PC-3 (cell line): ENCODE data around the gene PABPC1L. TPM values are rescaled to one million over a fixed set of nuclear protein-coding genes. Genes with fewer than 3 reads are reported as not detected.

Experiments used
- ATAC-seq: fragments of 200-7000 bp; cut with Tn5 transposase; 2 replicates; pipeline ENCODE4 v1.9.1; 2020; ENCODE audit warnings: mild to moderate bottlenecking, moderate library complexity
- BruUV-seq: library from RNA; stranded (reverse); fragments of 400-500 nt; replicated peaks from 2 replicates; lab custom pipeline; 2021; lab: Mats Ljungman, UMichigan
- CTCF ChIA-PET: fragments of 300-600 bp; sonication (Branson Sonifier 250); formaldehyde crosslinking; loops from one replicate; lab custom pipeline; 2022; ENCODE audit warnings: antibody characterized with exemption; lab: Charles Lee
- POLR2A ChIA-PET: fragments of 300-600 bp; sonication (Branson Sonifier 250); formaldehyde crosslinking; loops from one replicate; lab custom pipeline; 2022; ENCODE audit warnings: antibody characterized with exemption; ENCODE audit not compliant: unreplicated experiment; lab: Charles Lee
- DNase-seq: peaks from one replicate; pipeline ENCODE4 v3.0.0-alpha.2; 2015
- H2AFZ ChIP-seq: fragments of 300-600 bp; sonication (generic); 2 replicates; pipeline ENCODE4 v1.6.0; 2016; ENCODE audit warnings: antibody characterized with exemption, low read length
- H3F3A ChIP-seq: fragments of 300-600 bp; sonication (generic); one replicate; pipeline ENCODE4 v1.6.0; 2017; ENCODE audit warnings: antibody characterized with exemption, low read length, control low read depth, mild to moderate bottlenecking; ENCODE audit not compliant: unreplicated experiment
- H3K27ac ChIP-seq: fragments of 300-600 bp; sonication (generic); 2 replicates; pipeline ENCODE4 v1.5.1; 2016; ENCODE audit warnings: mild to moderate bottlenecking, low read length
- H3K27me3 ChIP-seq: fragments of 300-600 bp; sonication (generic); 2 replicates; pipeline ENCODE4 v1.6.1; 2016; ENCODE audit warnings: low read length, mixed read lengths
- H3K36me3 ChIP-seq: fragments of 300-600 bp; sonication (generic); 2 replicates; pipeline ENCODE4 v1.6.1; 2016; ENCODE audit warnings: low read depth, mixed run types, low read length, mixed read lengths
- H3K4me1 ChIP-seq: fragments of 300-600 bp; sonication (generic); 2 replicates; pipeline ENCODE4 v1.5.1; 2016; ENCODE audit warnings: low read length; ENCODE audit not compliant: insufficient read depth
- H3K4me2 ChIP-seq: fragments of 300-600 bp; sonication (generic); 2 replicates; pipeline ENCODE4 v1.6.0; 2016; ENCODE audit warnings: low read length
- H3K4me3 ChIP-seq: fragments of 300-600 bp; sonication (generic); 2 replicates; pipeline ENCODE4 v1.5.1; 2016; ENCODE audit warnings: mild to moderate bottlenecking, low read length, mixed read lengths
- H3K79me2 ChIP-seq: fragments of 300-600 bp; sonication (generic); 2 replicates; pipeline ENCODE4 v1.6.1; 2017; ENCODE audit warnings: low read length, mixed read lengths
- H3K9ac ChIP-seq: fragments of 300-600 bp; sonication (generic); 2 replicates; pipeline ENCODE4 v1.6.0; 2016; ENCODE audit warnings: mild to moderate bottlenecking, low read length
- H3K9me2 ChIP-seq: fragments of 300-600 bp; sonication (generic); replicated peaks from 2 replicates; pipeline ENCODE4 v1.6.1; 2016; ENCODE audit warnings: mixed run types, low read length, mixed read lengths
- H3K9me3 ChIP-seq: fragments of 300-600 bp; sonication (generic); 2 replicates; pipeline ENCODE4 v1.6.1; 2016; ENCODE audit warnings: low read length, mixed read lengths
- H4K20me1 ChIP-seq: fragments of 300-600 bp; sonication (generic); 2 replicates; pipeline ENCODE4 v1.6.1; 2016; ENCODE audit warnings: low read length, mixed read lengths
- EZH2 ChIP-seq: fragments of 300-600 bp; sonication (generic); IDR thresholded peaks from one replicate; pipeline ENCODE4 v1.6.1; 2017; ENCODE audit warnings: antibody characterized with exemption, mild to moderate bottlenecking, low read length; ENCODE audit not compliant: unreplicated experiment
- EZH2phosphoT487 ChIP-seq: fragments of 300-600 bp; sonication (generic); IDR thresholded peaks from 2 replicates; pipeline ENCODE4 v1.6.1; 2018; ENCODE audit warnings: mild to moderate bottlenecking, antibody characterized with exemption, low read length, borderline replicate concordance
- intact Hi-C: fragments of 100-400 bp; cut with micrococcal nuclease; formaldehyde crosslinking; loops from 2 replicates; pipeline ENCODE4 v1.9.0; 2023
- total RNA-seq: library from RNA; depleted of rRNA; stranded (reverse); fragments of >200 nt; gene quantifications from 2 replicates; pipeline ENCODE4 v1.2.3, GENCODE V29; 2014
- TF ChIP-seq, protein P1 (sequence below): fragments of 300-600 bp; sonication (generic); conservative IDR thresholded peaks from 2 replicates; pipeline ENCODE4 v1.5.1; 2017; ENCODE audit warnings: antibody characterized with exemption, low read depth, mild to moderate bottlenecking, low read length

PABPC1L gene
- total RNA-seq, 1 experiment from 2014 or later = 32.0 TPM

DNA sequence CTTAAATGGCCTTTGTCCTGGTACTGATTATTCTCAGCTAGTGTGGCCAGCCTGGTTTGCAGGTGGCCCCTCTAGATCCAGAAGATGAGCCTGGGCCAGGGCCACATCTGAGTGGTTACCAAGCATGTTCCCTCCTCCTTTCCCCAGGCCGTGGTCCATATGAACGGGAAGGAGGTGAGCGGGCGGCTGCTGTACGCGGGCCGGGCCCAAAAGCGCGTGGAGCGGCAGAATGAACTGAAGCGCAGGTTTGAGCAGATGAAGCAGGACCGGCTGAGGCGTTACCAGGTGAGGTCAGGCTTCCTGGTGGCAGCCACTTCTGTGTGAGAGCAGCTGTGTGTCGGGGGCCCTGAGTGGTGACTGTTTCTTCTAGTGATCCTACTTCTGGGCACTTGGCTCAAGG lies 11.6 kb downstream of the PABPC1L start:
- no peaks in the 10 kb centered on the region for H4K20me1 ChIP-seq
- no peak overlapping the region for H3K9ac ChIP-seq
- TF ChIP-seq, protein P1, sequence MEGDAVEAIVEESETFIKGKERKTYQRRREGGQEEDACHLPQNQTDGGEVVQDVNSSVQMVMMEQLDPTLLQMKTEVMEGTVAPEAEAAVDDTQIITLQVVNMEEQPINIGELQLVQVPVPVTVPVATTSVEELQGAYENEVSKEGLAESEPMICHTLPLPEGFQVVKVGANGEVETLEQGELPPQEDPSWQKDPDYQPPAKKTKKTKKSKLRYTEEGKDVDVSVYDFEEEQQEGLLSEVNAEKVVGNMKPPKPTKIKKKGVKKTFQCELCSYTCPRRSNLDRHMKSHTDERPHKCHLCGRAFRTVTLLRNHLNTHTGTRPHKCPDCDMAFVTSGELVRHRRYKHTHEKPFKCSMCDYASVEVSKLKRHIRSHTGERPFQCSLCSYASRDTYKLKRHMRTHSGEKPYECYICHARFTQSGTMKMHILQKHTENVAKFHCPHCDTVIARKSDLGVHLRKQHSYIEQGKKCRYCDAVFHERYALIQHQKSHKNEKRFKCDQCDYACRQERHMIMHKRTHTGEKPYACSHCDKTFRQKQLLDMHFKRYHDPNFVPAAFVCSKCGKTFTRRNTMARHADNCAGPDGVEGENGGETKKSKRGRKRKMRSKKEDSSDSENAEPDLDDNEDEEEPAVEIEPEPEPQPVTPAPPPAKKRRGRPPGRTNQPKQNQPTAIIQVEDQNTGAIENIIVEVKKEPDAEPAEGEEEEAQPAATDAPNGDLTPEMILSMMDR = no peak
- TF ChIP-seq EZH2phosphoT487 (no peak), EZH2 (no peak)
- no peak overlapping the region for H2AFZ ChIP-seq
- H3K4me2 ChIP-seq = no peak overlapping the region
- H3K79me2 ChIP-seq = no peaks in the 10 kb centered on the region
- H3K36me3 ChIP-seq = peaks cover 19% of the 10 kb centered on the region
- no peak for DNase-seq
- no peaks in the 10 kb centered on the region for H3K9me2 ChIP-seq
- ATAC-seq = no peak
- H3F3A ChIP-seq = no peaks in the 10 kb centered on the region
- no peaks in the 10 kb centered on the region for H3K9me3 ChIP-seq
- H3K4me3 ChIP-seq = no peak overlapping the region
- ChIA-PET POLR2A (no interaction called here), CTCF (no interaction called here)
- no peaks in the 10 kb centered on the region for H3K4me1 ChIP-seq
- intact Hi-C loops = no loop called here
- no peak overlapping the region for H3K27ac ChIP-seq
- BruUV-seq = no TSS peak
- H3K27me3 ChIP-seq = no peaks in the 10 kb centered on the region

GRCh38 chr20:44924541-44924940 lies 14.7 kb downstream of the PABPC1L start:
- H3K9ac ChIP-seq = no peak overlapping the region
- H3K4me3 ChIP-seq = no peak overlapping the region
- DNase-seq (no peak), ATAC-seq (no peak)
- H3K79me2 ChIP-seq = no peaks in the 10 kb centered on the region
- H3K9me2 ChIP-seq = no peaks in the 10 kb centered on the region
- BruUV-seq = no TSS peak
- ChIA-PET POLR2A (no interaction called here), CTCF (no interaction called here)
- TF ChIP-seq EZH2 (no peak), EZH2phosphoT487 (no peak)
- TF ChIP-seq, protein P1 = no peak
- H3K36me3 ChIP-seq = peaks cover 11% of the 10 kb centered on the region
- no peak overlapping the region for H3K4me2 ChIP-seq
- H2AFZ ChIP-seq = no peak overlapping the region
- no peaks in the 10 kb centered on the region for H3K4me1 ChIP-seq
- H3K27ac ChIP-seq = no peak overlapping the region
- no peaks in the 10 kb centered on the region for H3K9me3 ChIP-seq
- intact Hi-C loops = no loop called here
- H3K27me3 ChIP-seq = no peaks in the 10 kb centered on the region
- H4K20me1 ChIP-seq = no peaks in the 10 kb centered on the region
- H3F3A ChIP-seq = no peaks in the 10 kb centered on the region

DNA sequence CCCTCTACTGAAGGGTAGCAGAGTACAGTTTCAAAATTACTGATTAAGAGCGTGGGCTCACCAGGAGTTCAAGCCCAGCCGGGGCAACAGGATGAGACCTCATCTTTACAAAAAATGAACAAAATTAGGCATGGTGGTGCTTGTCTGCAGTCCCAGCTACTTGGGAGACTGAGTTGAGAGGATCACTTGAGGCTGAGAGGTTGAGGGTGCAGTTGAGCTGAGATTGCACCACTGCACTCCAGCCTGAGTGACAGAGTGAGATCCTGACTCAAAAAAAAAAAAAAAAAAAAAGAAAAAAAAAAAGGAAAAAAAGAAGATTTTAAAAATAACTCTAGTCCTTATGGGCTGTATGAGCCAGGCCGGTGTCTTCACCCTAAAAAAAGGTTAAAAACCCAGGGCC lies 18.7 kb downstream of the PABPC1L start:
- no peak overlapping the region for H2AFZ ChIP-seq
- H3K36me3 ChIP-seq = peaks cover 25% of the 10 kb centered on the region
- no peak for TF ChIP-seq EZH2phosphoT487
- TF ChIP-seq, protein P1 = no peak
- no peak for TF ChIP-seq EZH2
- no peak overlapping the region for H3K27ac ChIP-seq
- no peaks in the 10 kb centered on the region for H3K9me2 ChIP-seq
- no peaks in the 10 kb centered on the region for H3F3A ChIP-seq
- no peaks in the 10 kb centered on the region for H3K27me3 ChIP-seq
- ATAC-seq (no peak), DNase-seq (no peak)
- intact Hi-C loops = no loop called here
- ChIA-PET POLR2A (no interaction called here), CTCF (no interaction called here)
- no peaks in the 10 kb centered on the region for H3K79me2 ChIP-seq
- H4K20me1 ChIP-seq = no peaks in the 10 kb centered on the region
- no peak overlapping the region for H3K4me2 ChIP-seq
- no peak overlapping the region for H3K4me3 ChIP-seq
- no peaks in the 10 kb centered on the region for H3K4me1 ChIP-seq
- H3K9me3 ChIP-seq = no peaks in the 10 kb centered on the region
- no TSS peak for BruUV-seq
- H3K9ac ChIP-seq = no peak overlapping the region
